ENCODE results near the gene CDC42EP1. TPM values are rescaled to one million over a fixed set of nuclear protein-coding genes. Genes with fewer than 3 reads are reported as not detected.

Gene CDC42EP1
- polyA plus RNA-seq, 1 experiment, result 36.3 TPM

- Histone ChIP-seq H3K4me3 (ENCODE audit: low read depth, low read length) (no peak overlapping the region), H3K27me3 (ENCODE audit: control insufficient read depth, insufficient read depth, low read length) (no peaks in the 10 kb centered on the region), H3K36me3 (ENCODE audit: control insufficient read depth, insufficient read depth, low read length) (0 out of 2 replicates have a peak, but pooled peaks cover 2% of the 10 kb centered on the region)
- DNase-seq (ENCODE audit: low read depth), result no peak
- no peak for TF ChIP-seq CTCF (IDR thresholded peaks at IDR 0.05; ENCODE audit: insufficient read depth, low read depth, low read length)
- ChIA-PET POLR2A (no interaction called here), CTCF (interaction anchor here (0.8 to 2.6 kb wide), 4 partner anchors 13 to 72 kb away, joined by 3 to 8 read pairs (median 6); no protein-coding TSS in a partner anchor)
These were observed 50.3 kb downstream of the CDC42EP1 start for GRCh38 chr22:37610480-37611129.

- ChIA-PET POLR2A (no interaction called here), CTCF (interaction anchor here (0.9 to 2.6 kb wide), 3 partner anchors 13 to 85 kb away, joined by 3 to 7 read pairs (median 6); no protein-coding TSS in a partner anchor)
- no peak for DNase-seq (ENCODE audit: low read depth)
- H3K4me3 ChIP-seq (ENCODE audit: low read depth, low read length), result no peak overlapping the region
- no peaks in the 10 kb centered on the region for H3K27me3 ChIP-seq (ENCODE audit: control insufficient read depth, insufficient read depth, low read length)
- peaks cover 4% of the 10 kb centered on the region for H3K36me3 ChIP-seq (ENCODE audit: control insufficient read depth, insufficient read depth, low read length)
- TF ChIP-seq CTCF (IDR thresholded peaks at IDR 0.05; ENCODE audit: insufficient read depth, low read depth, low read length), result no peak
These were observed 50.9 kb downstream of the CDC42EP1 start for GRCh38 chr22:37611207-37611606.

- Histone ChIP-seq H3K4me3 (ENCODE audit: low read depth, low read length) (no peak overlapping the region), H3K27me3 (ENCODE audit: control insufficient read depth, insufficient read depth, low read length) (no peaks in the 10 kb centered on the region), H3K36me3 (ENCODE audit: control insufficient read depth, insufficient read depth, low read length) (peaks cover 13% of the 10 kb centered on the region)
- ChIA-PET CTCF (interaction anchor here (1.1 to 2.5 kb wide), 3 partner anchors 9 to 26 kb away, joined by 3 to 13 read pairs (median 3); partner anchors contain the start of gene GGA1), POLR2A (no interaction called here)
- DNase-seq (ENCODE audit: low read depth), result no peak
- no peak for TF ChIP-seq CTCF (IDR thresholded peaks at IDR 0.05; ENCODE audit: insufficient read depth, low read depth, low read length)
These were observed 56.2 kb downstream of the CDC42EP1 start for GRCh38 chr22:37616201-37617083.

GRCh38 chr22:37617431-37617830 is 57.2 kb downstream of the CDC42EP1 start:
- Histone ChIP-seq H3K27me3 (ENCODE audit: control insufficient read depth, insufficient read depth, low read length) (no peaks in the 10 kb centered on the region), H3K36me3 (ENCODE audit: control insufficient read depth, insufficient read depth, low read length) (peaks cover 13% of the 10 kb centered on the region), H3K4me3 (ENCODE audit: low read depth, low read length) (no peak overlapping the region)
- CTCF ChIA-PET, result interaction anchor here (1.1 to 2.8 kb wide), 3 partner anchors 10 to 75 kb away, joined by 3 to 13 read pairs (median 9); partner anchors contain the start of gene GGA1
- POLR2A ChIA-PET, result no interaction called here
- no peak for TF ChIP-seq CTCF (IDR thresholded peaks at IDR 0.05; ENCODE audit: insufficient read depth, low read depth, low read length)
- DNase-seq (ENCODE audit: low read depth), result no peak

GRCh38 chr22:37618072-37618656 is 57.9 kb downstream of the CDC42EP1 start:
- no peak for DNase-seq (ENCODE audit: low read depth)
- ChIA-PET CTCF (interaction anchor here (1.1 to 2.8 kb wide), 4 partner anchors 11 to 76 kb away, joined by 3 to 13 read pairs (median 8); partner anchors contain the start of gene GGA1), POLR2A (no interaction called here)
- Histone ChIP-seq H3K4me3 (ENCODE audit: low read depth, low read length) (no peak overlapping the region), H3K27me3 (ENCODE audit: control insufficient read depth, insufficient read depth, low read length) (no peaks in the 10 kb centered on the region), H3K36me3 (ENCODE audit: control insufficient read depth, insufficient read depth, low read length) (peaks cover 14% of the 10 kb centered on the region)
- no peak for TF ChIP-seq CTCF (IDR thresholded peaks at IDR 0.05; ENCODE audit: insufficient read depth, low read depth, low read length)

Measured in BJ (cell line).